ENCODE data around the gene CKS1B. TPM values are rescaled to one million over a fixed set of nuclear protein-coding genes. Genes with fewer than 3 reads are reported as not detected.

The CKS1B gene
- total RNA-seq, result 16.0 TPM
- long read RNA-seq, transcript CKS1B-201 (3 exons, 759 nt), result major isoform, 6 of 8 reads
- long read RNA-seq, partial matches to known transcripts, result 0 of 8 reads
- long read RNA-seq, other reads (novel, unspliced or antisense), result 1 of 8 reads

- DNase-seq (ENCODE audit: low spot score), result peak; percentile 97
- intact Hi-C loops (cut with DNase I), result loop anchor here (2.0 kb wide), 2 partner anchors 27 to 37 kb away; partner anchors contain the start of gene PMVK
Measured at GRCh38 chr1:154974102-154974807, at the start of gene CKS1B. Gene CKS1B, plus strand, starts transcription at chr1:154974681. Its CDS starts 65 bp downstream, at chr1:154974746.

- intact Hi-C loops (cut with DNase I), result no loop called here
- DNase-seq (ENCODE audit: low spot score), result no peak
Measured at GRCh38 chr1:154925335-154926170, 48.9 kb upstream of the CKS1B start.

GRCh38 chr1:154926201-154926600, 48.3 kb upstream of the CKS1B start:
- no peak for DNase-seq (ENCODE audit: low spot score)

GRCh38 chr1:154931940-154932487, 42.5 kb upstream of the CKS1B start:
- no peak for DNase-seq (ENCODE audit: low spot score)
- intact Hi-C loops (cut with DNase I), result no loop called here

More at GRCh38 chr1:154926201-154926600, 48.3 kb upstream of the CKS1B start:
- intact Hi-C loops (cut with DNase I), result no loop called here

GRCh38 chr1:154934358-154934948, 40.0 kb upstream of the CKS1B start:
- DNase-seq (ENCODE audit: low spot score), result no peak
- intact Hi-C loops (cut with DNase I), result no loop called here

GRCh38 chr1:154935749-154936554, 38.5 kb upstream of the CKS1B start:
- no peak for DNase-seq (ENCODE audit: low spot score)
- intact Hi-C loops (cut with DNase I), result loop anchor here (2.0 kb wide), 2 partner anchors 39 to 377 kb away; partner anchors contain the start of genes CKS1B and UBE2Q1

- peak; percentile 99 for DNase-seq (ENCODE audit: low spot score)
- intact Hi-C loops (cut with DNase I), result loop anchor here (1.0 to 2.0 kb wide), 3 partner anchors 25 to 378 kb away; partner anchors contain the start of genes CKS1B, PYGO2 and UBE2Q1
Measured at GRCh38 chr1:154936555-154937084, 37.9 kb upstream of the CKS1B start, which contains the start of gene PMVK. Gene PMVK, minus strand, starts transcription at chr1:154936719. Its CDS starts 34 bp downstream, at chr1:154936685.

- intact Hi-C loops (cut with DNase I), result loop anchor here (1.0 to 2.0 kb wide), 3 partner anchors 24 to 379 kb away; partner anchors contain the start of genes CKS1B, PYGO2 and UBE2Q1
- DNase-seq (ENCODE audit: low spot score), result peak; percentile 96
Measured at GRCh38 chr1:154937085-154937987, 37.1 kb upstream of the CKS1B start.

GRCh38 chr1:154937988-154938386, 36.5 kb upstream of the CKS1B start:
- DNase-seq (ENCODE audit: low spot score), result no peak
- intact Hi-C loops (cut with DNase I), result loop anchor here (1.0 to 2.0 kb wide), 3 partner anchors 23 to 379 kb away; partner anchors contain the start of genes CKS1B, PYGO2 and UBE2Q1

GRCh38 chr1:154938604-154939399, 35.7 kb upstream of the CKS1B start:
- no peak for DNase-seq (ENCODE audit: low spot score)
- intact Hi-C loops (cut with DNase I), result no loop called here

- DNase-seq (ENCODE audit: low spot score), result no peak
- intact Hi-C loops (cut with DNase I), result no loop called here
Measured at GRCh38 chr1:154940213-154940560, 34.3 kb upstream of the CKS1B start.

- DNase-seq (ENCODE audit: low spot score), result no peak
- intact Hi-C loops (cut with DNase I), result no loop called here
Measured at GRCh38 chr1:154940651-154941194, 33.8 kb upstream of the CKS1B start.

GRCh38 chr1:154941333-154942013, 33.0 kb upstream of the CKS1B start:
- DNase-seq (ENCODE audit: low spot score), result no peak
- intact Hi-C loops (cut with DNase I), result no loop called here

GRCh38 chr1:154943649-154944400, 30.7 kb upstream of the CKS1B start:
- intact Hi-C loops (cut with DNase I), result loop anchor here (2.0 kb wide), 1 partner anchor 67 kb away; no protein-coding TSS in a partner anchor
- DNase-seq (ENCODE audit: low spot score), result no peak

Measured in cardiac septum (tissue), 1 donor.